ENCODE measurements around the gene MGARP. TPM values are rescaled to one million over a fixed set of nuclear protein-coding genes. Genes with fewer than 3 reads are reported as not detected.
"Not testable (repeated sequence)": the region's sequence is repeated elsewhere in the genome, so short reads cannot be mapped to it uniquely, and the experiment has no call there.

Gene MGARP
- total and polyA plus RNA-seq, 8 donors: 0.08 to 1.4 (median 0.31) TPM; not detected in 5

DNA sequence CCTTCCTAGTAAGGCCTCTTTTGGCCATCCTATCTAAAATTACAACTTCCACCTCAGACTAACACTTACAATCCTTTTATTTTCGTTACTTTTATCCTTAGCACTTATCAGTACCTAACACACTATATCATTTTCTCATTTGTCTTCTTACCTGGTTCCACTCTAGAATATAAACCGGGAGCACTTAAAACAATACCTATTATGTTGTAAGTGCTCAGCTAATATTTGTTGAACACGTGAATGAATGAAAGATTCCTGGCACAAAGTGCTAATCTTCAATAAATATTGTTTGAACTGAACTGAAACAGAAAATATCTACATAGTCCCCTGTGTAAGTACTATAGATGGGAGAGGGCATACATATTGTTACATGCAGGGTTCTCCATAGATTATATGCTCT is 14.4 kb downstream of the MGARP start:
- intact Hi-C loops (cut with DNase I; ENCODE audit: low total_unique reads): no loop called here
- peak in 1 of 2 donors; percentile 23 for DNase-seq
- no peak for TF ChIP-seq EP300 (IDR thresholded peaks at IDR 0.05)
- no peak for TF ChIP-seq CTCF (IDR thresholded peaks at IDR 0.05)
- TF ChIP-seq POLR2AphosphoS5 (IDR thresholded peaks at IDR 0.05): no peak
- no peak for TF ChIP-seq POLR2A (IDR thresholded peaks at IDR 0.05)
- H3K27me3 ChIP-seq: no peaks in the 10 kb centered on the region
- 14 to 36% (median 31%) methylated on average over 3 of the region's 3 CpGs for WGBS, 5 donors
- H3K27ac ChIP-seq: no peak overlapping the region
- no peaks in the 10 kb centered on the region for H3K36me3 ChIP-seq
- peaks cover 6 to 21% (median 14%) of the 10 kb centered on the region in 4 donors for H3K4me1 ChIP-seq
- H3K4me3 ChIP-seq: no peak overlapping the region
- H3K9me3 ChIP-seq: no peaks in the 10 kb centered on the region

- Histone ChIP-seq H3K9me3 (no peaks in the 10 kb centered on the region), H3K27ac (no peak overlapping the region), H3K36me3 (no peaks in the 10 kb centered on the region), H3K27me3 (no peaks in the 10 kb centered on the region), H3K4me3 (no peak overlapping the region), H3K4me1 (no peaks in the 10 kb centered on the region)
- WGBS, 5 donors: 53 to 63% (median 56%) methylated on average over 2 of the region's 2 CpGs
- no peak for DNase-seq
- TF ChIP-seq EP300 (IDR thresholded peaks at IDR 0.05) (no peak), CTCF (IDR thresholded peaks at IDR 0.05) (no peak), POLR2AphosphoS5 (IDR thresholded peaks at IDR 0.05) (no peak), POLR2A (IDR thresholded peaks at IDR 0.05) (no peak)
- intact Hi-C loops (cut with DNase I; ENCODE audit: low total_unique reads): no loop called here
Measured at GRCh38 chr4:139256349-139256748, 23.7 kb downstream of the MGARP start.

DNA sequence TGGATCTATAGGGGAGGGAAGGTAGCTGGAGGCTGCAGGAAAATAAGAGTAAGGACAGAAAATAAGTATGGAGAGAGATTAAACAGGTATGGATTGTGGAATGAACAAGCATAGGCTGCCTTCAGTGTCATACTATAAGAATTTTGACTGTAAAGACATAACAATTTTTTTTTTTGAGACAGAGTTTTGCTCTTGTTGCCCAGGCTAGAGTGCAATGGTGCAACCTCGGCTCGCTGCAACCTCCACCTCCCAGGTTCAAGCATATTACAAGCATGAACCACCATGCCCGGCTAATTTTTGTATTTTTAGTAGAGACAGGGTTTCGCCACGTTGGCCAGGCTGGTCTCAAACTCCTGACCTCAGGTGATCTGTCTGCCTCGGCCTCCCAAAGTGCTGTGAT is 24.4 kb downstream of the MGARP start:
- intact Hi-C loops (cut with DNase I; ENCODE audit: low total_unique reads); H3K4me3 ChIP-seq; H3K9me3 ChIP-seq; H3K36me3 ChIP-seq; H3K4me1 ChIP-seq; H3K27me3 ChIP-seq; H3K27ac ChIP-seq; DNase-seq: not testable (repeated sequence)
- WGBS, 5 donors: 91 to 97% (median 92%) methylated on average over 6 of the region's 6 CpGs

DNA sequence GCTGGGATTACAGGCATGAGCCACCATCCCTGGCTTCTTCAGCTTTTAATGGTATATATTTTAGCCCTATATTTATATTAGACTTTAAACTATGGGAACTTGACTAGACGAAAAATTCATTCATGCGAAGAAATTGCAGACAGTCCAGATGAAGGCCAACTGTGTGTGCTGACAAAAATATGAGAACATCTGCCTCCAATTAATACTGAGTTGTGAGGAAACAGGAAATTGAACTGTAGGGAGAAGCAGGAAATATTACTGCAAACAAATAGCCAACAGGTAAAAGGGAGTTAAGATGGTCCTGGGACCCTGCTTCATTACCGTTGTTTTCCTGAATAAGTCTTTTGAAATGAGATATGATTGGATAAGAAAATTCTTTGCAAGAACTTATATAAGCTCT is 26.3 kb downstream of the MGARP start:
- 79 to 89% (median 84%) methylated on average over 3 of the region's 3 CpGs for WGBS, 5 donors
- no peaks in the 10 kb centered on the region for H3K4me1 ChIP-seq
- H3K27ac ChIP-seq: no peak overlapping the region
- no peak overlapping the region for H3K4me3 ChIP-seq
- H3K9me3 ChIP-seq: no peaks in the 10 kb centered on the region
- no peaks in the 10 kb centered on the region for H3K27me3 ChIP-seq
- intact Hi-C loops (cut with DNase I; ENCODE audit: low total_unique reads): no loop called here
- TF ChIP-seq CTCF (IDR thresholded peaks at IDR 0.05) (no peak), POLR2AphosphoS5 (IDR thresholded peaks at IDR 0.05) (no peak), EP300 (IDR thresholded peaks at IDR 0.05) (no peak), POLR2A (IDR thresholded peaks at IDR 0.05) (no peak)
- no peak for DNase-seq
- no peaks in the 10 kb centered on the region for H3K36me3 ChIP-seq

DNA sequence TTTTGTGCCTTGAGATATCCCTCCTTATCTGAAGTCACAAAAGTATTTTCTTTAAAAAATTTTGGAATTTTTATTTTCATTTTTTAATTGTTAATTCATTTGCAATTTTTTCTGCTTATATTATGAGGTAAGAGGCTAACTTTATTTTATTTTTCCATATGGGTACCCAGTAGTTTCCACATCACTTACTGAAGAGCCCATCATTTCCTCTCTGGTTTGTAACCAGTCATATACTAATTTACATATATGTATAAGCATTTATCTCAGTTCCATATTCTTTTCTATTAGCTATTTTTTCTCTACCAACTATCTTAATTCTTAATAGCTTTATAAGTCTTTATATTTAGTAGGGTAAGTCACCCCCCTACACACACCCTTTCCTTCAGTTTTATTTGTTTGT is 27.0 kb downstream of the MGARP start:
- Histone ChIP-seq H3K4me3 (no peak overlapping the region), H3K36me3 (no peaks in the 10 kb centered on the region)

More for the DNA sequence above, 27.0 kb downstream of the MGARP start:
- DNase-seq: no peak
- Histone ChIP-seq H3K27me3 (no peaks in the 10 kb centered on the region), H3K27ac (no peak overlapping the region), H3K9me3 (no peaks in the 10 kb centered on the region), H3K4me1 (peaks cover 0 to 2% (median 0%) of the 10 kb centered on the region in 4 donors)
- intact Hi-C loops (cut with DNase I; ENCODE audit: low total_unique reads): no loop called here
- no peak for TF ChIP-seq EP300 (IDR thresholded peaks at IDR 0.05)
- no peak for TF ChIP-seq POLR2A (IDR thresholded peaks at IDR 0.05)
- no peak for TF ChIP-seq CTCF (IDR thresholded peaks at IDR 0.05)
- TF ChIP-seq POLR2AphosphoS5 (IDR thresholded peaks at IDR 0.05): no peak
